ENCODE data around the gene MRPL33. TPM values are rescaled to one million over a fixed set of nuclear protein-coding genes. Genes with fewer than 3 reads are reported as not detected.

The MRPL33 gene
- total RNA-seq, 1 donor: 119 TPM

DNA sequence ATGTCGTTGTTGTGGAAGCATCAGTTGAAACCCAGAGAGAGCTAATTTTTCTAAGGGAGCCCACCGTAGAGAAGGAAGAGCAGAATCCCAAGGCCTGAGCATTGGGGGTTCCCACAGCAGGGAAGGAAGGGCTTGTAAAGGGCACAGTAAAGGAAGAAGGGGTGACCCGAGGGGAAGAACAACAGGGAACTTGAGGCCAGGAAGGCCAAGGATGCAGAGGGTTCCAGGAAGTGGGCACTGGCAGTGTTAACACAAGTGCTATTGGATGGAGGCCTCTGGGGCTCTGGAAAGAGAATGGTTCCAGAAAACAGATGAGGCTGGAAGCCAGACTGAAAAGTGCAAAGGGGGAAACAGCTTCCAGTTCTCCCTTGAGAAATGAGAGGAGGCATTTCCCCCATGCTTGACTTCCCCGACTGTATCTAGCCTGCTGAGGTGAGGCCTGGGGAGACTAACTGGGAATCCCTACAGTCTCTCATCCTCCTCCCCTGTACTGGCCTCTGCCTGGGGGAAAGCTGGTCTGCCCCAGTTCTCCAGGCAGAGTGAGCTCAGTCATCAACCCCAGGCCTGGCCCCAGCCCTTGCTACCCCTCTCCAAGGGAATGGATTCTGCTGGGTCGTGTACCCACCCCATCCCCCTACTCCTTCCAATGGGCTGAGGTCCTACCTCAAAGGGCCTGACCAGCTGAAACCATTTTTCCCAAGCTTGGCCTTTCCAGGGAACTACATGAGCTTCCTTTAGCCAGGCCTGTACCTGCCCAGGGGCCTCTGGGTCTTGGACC, 43.2 kb upstream of the MRPL33 start:
- no peak overlapping the region for H3K4me3 ChIP-seq (ENCODE audit: low read depth, low read length)
- TF ChIP-seq, protein P1, sequence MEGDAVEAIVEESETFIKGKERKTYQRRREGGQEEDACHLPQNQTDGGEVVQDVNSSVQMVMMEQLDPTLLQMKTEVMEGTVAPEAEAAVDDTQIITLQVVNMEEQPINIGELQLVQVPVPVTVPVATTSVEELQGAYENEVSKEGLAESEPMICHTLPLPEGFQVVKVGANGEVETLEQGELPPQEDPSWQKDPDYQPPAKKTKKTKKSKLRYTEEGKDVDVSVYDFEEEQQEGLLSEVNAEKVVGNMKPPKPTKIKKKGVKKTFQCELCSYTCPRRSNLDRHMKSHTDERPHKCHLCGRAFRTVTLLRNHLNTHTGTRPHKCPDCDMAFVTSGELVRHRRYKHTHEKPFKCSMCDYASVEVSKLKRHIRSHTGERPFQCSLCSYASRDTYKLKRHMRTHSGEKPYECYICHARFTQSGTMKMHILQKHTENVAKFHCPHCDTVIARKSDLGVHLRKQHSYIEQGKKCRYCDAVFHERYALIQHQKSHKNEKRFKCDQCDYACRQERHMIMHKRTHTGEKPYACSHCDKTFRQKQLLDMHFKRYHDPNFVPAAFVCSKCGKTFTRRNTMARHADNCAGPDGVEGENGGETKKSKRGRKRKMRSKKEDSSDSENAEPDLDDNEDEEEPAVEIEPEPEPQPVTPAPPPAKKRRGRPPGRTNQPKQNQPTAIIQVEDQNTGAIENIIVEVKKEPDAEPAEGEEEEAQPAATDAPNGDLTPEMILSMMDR (IDR thresholded peaks at IDR 0.05; ENCODE audit: insufficient read depth, low read depth, low read length): no peak

DNA sequence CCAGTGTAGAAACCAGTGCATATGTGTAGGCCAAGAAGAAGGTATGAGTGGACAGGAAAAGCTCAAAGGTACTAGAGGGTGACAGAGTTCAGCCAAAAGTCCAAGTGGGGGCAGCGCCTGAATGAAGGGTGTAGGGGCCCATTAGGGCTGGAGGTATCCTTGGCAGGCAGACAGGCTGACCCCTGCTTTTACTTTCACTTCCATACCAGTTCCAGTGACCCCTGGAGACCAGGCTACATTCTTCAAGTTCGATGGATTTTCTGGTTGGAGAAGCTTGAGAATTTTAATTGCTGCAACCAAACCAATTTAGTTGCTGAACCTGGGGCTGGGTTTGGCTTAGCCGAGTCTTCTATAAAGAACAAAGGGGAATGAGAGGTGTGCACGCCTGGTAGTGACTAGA, 42.3 kb upstream of the MRPL33 start:
- TF ChIP-seq, protein P1 (IDR thresholded peaks at IDR 0.05; ENCODE audit: insufficient read depth, low read depth, low read length): no peak
- no peak for DNase-seq (ENCODE audit: low read depth)
- H3K4me3 ChIP-seq (ENCODE audit: low read depth, low read length): no peak overlapping the region

More for the DNA sequence above, 43.2 kb upstream of the MRPL33 start:
- no peak for DNase-seq (ENCODE audit: low read depth)

DNA sequence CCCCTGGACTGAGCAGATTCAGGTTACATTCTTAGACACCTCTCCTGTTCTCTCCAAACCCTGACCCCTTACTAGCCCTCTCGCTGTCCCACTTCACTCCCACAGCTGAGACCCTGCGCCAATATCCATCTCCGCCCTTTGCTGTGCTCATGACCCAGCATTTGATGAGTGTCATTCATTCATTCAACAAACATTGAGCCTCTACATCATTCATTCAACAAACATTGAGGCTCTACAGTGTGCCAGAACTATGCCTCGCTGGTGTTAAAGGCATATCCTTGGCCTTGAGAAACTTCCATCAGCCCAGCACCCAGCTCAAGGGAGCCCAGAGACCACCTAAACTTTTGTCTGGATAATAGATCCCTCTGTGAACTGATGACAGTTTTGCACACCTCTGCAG, 41.9 kb upstream of the MRPL33 start:
- no peak overlapping the region for H3K4me3 ChIP-seq (ENCODE audit: low read depth, low read length)
- DNase-seq (ENCODE audit: low read depth): no peak
- TF ChIP-seq, protein P1 (IDR thresholded peaks at IDR 0.05; ENCODE audit: insufficient read depth, low read depth, low read length): no peak

DNA sequence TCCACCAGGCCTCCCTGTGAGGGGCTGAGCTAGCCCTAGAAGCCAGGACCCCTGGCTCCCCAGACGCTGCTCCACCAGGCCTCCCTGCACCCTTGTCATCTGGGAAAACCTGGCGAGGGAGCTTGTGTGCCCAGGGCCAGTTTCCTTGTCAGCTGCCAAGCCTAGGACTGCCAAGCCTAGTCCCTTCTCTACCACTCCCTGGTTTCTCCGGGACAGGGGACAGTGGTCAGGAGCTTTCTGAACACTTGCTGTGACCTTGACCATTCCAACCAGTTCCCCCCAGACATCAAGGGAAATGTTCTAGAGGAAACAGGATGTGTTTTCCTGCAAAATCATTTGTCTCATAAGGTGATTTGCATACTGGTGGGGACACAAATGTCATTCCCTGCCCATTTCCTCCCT, 41.3 kb upstream of the MRPL33 start:
- TF ChIP-seq, protein P1 (IDR thresholded peaks at IDR 0.05; ENCODE audit: insufficient read depth, low read depth, low read length): no peak
- no peak overlapping the region for H3K4me3 ChIP-seq (ENCODE audit: low read depth, low read length)
- DNase-seq (ENCODE audit: low read depth): no peak

DNA sequence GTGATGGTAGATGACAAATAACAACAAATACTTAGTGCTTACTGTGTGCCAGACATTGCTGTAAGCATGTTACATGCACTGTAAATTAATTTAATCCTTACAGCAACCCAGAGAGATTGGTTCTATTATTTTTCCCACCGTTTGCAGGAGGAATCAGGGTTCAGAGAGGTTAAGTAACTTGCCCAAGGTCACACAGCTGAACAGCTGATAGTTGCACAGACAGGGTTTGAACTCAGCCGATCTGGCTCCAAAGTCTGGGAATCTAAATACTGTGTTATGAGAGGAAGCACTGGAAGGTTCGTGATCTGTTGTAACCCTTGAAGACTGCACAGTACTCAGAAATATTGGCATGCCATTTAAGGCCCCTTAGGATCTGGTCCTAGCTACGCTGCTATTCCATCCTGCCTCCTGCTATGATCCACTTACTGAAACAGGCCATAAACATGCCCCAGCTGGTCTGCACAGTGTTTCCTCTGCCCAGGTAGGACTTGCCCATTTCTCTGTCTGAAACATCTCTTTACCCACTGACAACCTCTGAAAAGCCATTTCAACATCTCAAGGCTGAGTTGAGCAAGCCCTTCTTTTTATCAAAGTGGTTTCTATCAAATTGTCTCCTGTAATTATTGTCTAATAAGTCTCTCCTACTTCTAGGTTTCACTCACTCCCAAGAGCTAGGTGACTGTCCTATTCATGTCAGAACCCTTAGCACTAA, 40.4 kb upstream of the MRPL33 start:
- no peak overlapping the region for H3K4me3 ChIP-seq (ENCODE audit: low read depth, low read length)
- TF ChIP-seq, protein P1 (IDR thresholded peaks at IDR 0.05; ENCODE audit: insufficient read depth, low read depth, low read length): no peak
- DNase-seq (ENCODE audit: low read depth): no peak

DNA sequence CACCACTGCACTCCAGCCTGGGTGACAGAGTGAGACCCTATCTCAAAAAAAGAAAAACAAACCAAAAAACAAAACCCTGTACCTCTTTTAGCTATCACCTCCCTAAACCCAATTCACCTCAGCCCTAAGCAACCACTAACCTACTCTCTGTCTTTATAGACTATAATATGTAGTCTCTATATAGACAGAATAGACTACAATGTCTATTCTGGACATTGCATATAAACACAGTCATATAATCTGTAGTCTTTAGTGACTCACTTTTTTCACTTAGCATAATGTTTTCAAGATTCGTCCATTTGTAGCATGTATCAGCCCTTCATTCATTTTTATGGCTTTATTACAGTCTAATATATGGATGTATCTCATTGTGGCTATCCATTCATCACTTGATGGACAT, 37.2 kb upstream of the MRPL33 start:
- no peak for DNase-seq (ENCODE audit: low read depth)
- TF ChIP-seq, protein P1 (IDR thresholded peaks at IDR 0.05; ENCODE audit: insufficient read depth, low read depth, low read length): no peak

More for the DNA sequence above, 37.2 kb upstream of the MRPL33 start:
- H3K4me3 ChIP-seq (ENCODE audit: low read depth, low read length): no peak overlapping the region

All from fibroblast of villous mesenchyme (primary cell).